Osteocyte (in vitro differentiated cells): ENCODE results near the gene STXBP2. TPM values are rescaled to one million over a fixed set of nuclear protein-coding genes. Genes with fewer than 3 reads are reported as not detected.

ENCODE experiments used
- DNase-seq: peaks from one replicate; pipeline ENCODE4 v3.0.0; 2021; ENCODE audit warnings: mixed read lengths; ENCODE audit not compliant: unreplicated experiment; ENCODE audit errors: extremely low spot score
- H3K27ac Mint-ChIP-seq: one replicate; pipeline ENCODE4 v1.8.0; 2021; ENCODE audit warnings: mild to moderate bottlenecking, mixed read lengths; ENCODE audit not compliant: unreplicated experiment
- H3K27me3 Mint-ChIP-seq: one replicate; pipeline ENCODE4 v1.8.0; 2021; ENCODE audit warnings: mixed read lengths; ENCODE audit not compliant: unreplicated experiment
- H3K36me3 Mint-ChIP-seq: one replicate; pipeline ENCODE4 v1.8.0; 2021; ENCODE audit warnings: mixed read lengths; ENCODE audit not compliant: unreplicated experiment
- H3K4me1 Mint-ChIP-seq: one replicate; pipeline ENCODE4 v1.8.0; 2021; ENCODE audit warnings: mixed read lengths; ENCODE audit not compliant: unreplicated experiment
- H3K4me3 Mint-ChIP-seq: one replicate; pipeline ENCODE4 v1.8.0; 2021; ENCODE audit warnings: mild to moderate bottlenecking, moderate library complexity, mixed read lengths; ENCODE audit not compliant: unreplicated experiment
- H3K9me3 Mint-ChIP-seq: one replicate; pipeline ENCODE4 v1.8.0; 2021; ENCODE audit warnings: mixed read lengths; ENCODE audit not compliant: unreplicated experiment
- total RNA-seq: library from RNA; stranded (reverse); gene quantifications from 2 replicates; pipeline ENCODE4 v1.2.1, GENCODE V29; 2021
- TF ChIP-seq, protein P1 (sequence below): fragments of 200-600 bp; sonication (generic); IDR thresholded peaks from 2 replicates; pipeline ENCODE4 v1.5.0; 2021; ENCODE audit warnings: antibody characterized with exemption, mild to moderate bottlenecking, moderate library complexity

STXBP2 gene
- total RNA-seq, 1 donor from 2014 or later = 13.6 TPM

DNA sequence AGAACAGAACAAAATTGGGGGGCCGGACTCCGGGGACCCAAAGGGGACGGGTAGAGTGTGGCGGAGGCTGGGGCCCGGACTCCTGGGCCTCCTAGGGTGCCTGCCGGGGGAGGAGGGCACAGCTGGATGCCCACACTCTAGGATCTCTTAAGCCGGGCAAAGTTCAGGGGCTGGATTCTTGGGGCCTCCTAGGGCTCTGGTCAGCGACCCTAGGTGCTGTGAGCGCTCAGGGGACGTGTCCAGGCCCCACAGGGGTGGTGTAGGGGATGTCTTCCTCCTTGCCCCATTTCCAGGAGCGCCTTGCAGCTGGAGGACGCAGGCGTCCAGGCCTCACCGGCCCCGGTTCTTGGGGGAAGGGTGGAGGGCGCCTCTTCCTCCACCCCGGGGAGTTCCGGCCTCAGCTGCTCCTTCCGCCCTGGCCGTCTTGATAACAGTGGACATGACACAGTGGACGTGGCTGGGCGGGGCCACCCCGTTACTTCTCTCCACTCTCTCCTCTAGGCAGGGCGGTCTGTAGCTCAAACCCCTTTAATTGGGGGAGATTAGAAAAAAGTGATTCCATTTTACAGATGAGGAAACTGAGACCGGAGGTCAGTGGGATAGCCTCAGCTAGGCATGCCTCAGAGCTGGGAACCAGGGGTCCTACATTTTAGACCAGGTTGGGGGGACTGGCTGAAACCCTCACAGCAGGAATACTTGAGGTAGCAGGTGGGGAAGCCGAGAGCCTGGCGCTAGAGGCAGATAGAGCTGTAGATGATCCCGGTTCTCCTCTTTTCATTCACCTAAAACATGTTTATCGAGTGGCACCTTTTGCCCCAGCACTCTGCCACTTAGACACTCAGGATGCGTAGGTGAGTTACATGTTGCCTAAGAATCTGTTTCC lies 705 bp downstream of the STXBP2 start:
- TF ChIP-seq, protein P1, sequence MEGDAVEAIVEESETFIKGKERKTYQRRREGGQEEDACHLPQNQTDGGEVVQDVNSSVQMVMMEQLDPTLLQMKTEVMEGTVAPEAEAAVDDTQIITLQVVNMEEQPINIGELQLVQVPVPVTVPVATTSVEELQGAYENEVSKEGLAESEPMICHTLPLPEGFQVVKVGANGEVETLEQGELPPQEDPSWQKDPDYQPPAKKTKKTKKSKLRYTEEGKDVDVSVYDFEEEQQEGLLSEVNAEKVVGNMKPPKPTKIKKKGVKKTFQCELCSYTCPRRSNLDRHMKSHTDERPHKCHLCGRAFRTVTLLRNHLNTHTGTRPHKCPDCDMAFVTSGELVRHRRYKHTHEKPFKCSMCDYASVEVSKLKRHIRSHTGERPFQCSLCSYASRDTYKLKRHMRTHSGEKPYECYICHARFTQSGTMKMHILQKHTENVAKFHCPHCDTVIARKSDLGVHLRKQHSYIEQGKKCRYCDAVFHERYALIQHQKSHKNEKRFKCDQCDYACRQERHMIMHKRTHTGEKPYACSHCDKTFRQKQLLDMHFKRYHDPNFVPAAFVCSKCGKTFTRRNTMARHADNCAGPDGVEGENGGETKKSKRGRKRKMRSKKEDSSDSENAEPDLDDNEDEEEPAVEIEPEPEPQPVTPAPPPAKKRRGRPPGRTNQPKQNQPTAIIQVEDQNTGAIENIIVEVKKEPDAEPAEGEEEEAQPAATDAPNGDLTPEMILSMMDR = no peak

DNA sequence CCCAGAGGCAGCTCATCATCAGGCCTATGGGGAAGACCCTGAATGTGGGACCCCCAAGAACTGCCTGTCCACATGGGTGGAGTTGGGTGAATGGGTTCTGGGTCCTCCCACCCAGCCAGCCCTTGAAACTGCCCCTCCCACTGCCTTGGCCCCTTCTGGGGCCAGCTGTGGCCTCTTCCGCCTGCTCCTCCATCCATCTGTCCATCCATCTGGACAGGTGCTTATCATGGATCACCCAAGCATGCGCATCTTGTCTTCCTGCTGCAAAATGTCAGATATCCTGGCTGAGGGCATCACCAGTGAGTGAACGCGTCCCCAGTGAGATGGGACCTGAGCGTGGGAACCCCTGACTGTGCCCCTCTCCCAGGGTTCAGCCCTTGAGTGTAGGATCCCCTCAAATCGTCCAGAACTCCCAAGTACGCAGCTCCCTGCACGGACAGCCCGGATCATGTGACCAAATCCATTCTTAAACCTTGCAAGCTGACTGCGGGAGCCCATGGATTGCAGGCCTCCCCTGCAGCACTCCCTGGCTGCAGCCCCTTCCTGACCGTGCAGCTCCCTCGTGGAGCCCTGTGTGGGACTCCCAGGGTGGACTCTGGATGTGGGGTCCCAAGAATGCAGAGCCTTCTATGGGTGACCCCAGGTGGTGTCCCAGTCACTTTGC lies 2.0 kb downstream of the STXBP2 start:
- no peaks in the 10 kb centered on the region for H3K4me1 Mint-ChIP-seq
- no peak overlapping the region for H3K27ac Mint-ChIP-seq
- H3K27me3 Mint-ChIP-seq = peaks cover 16% of the 10 kb centered on the region
- no peaks in the 10 kb centered on the region for H3K9me3 Mint-ChIP-seq
- H3K4me3 Mint-ChIP-seq = no peak overlapping the region
- TF ChIP-seq, protein P1 = no peak
- no peak for DNase-seq
- no peaks in the 10 kb centered on the region for H3K36me3 Mint-ChIP-seq

More for the DNA sequence above, 705 bp downstream of the STXBP2 start:
- Mint-ChIP-seq H3K27me3 (peaks cover 16% of the 10 kb centered on the region), H3K9me3 (no peaks in the 10 kb centered on the region), H3K27ac (no peak overlapping the region), H3K4me3 (peak overlapping the region; percentile 57), H3K4me1 (no peaks in the 10 kb centered on the region), H3K36me3 (no peaks in the 10 kb centered on the region)
- no peak for DNase-seq

DNA sequence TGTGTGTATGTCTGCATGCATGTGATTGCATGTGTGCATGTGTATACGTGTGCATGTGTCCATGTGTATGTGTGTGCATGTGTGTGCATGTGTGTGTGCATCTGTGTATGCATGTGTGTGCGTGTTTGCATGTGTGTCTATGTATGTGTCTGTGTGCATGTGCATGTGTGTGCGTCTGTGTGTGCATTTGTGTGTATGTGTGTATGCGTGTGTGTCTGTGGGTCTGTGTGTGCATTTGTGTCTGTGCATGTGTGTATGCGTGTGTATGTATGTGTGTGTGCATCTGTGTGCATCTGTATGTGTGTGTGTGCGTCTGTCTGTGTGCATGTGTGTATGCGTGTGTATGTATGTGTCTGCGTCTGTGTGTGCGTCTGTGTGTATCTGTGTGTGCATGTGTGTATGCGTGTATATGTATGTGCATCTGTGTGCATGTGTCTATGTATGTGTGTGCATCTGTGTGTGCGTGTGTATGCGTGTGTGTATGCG lies 3.0 kb downstream of the STXBP2 start:
- Mint-ChIP-seq H3K4me1 (no peaks in the 10 kb centered on the region), H3K27me3 (peaks cover 14% of the 10 kb centered on the region), H3K4me3 (no peak overlapping the region), H3K27ac (no peak overlapping the region), H3K36me3 (no peaks in the 10 kb centered on the region), H3K9me3 (no peaks in the 10 kb centered on the region)
- TF ChIP-seq, protein P1 = no peak
- no peak for DNase-seq

DNA sequence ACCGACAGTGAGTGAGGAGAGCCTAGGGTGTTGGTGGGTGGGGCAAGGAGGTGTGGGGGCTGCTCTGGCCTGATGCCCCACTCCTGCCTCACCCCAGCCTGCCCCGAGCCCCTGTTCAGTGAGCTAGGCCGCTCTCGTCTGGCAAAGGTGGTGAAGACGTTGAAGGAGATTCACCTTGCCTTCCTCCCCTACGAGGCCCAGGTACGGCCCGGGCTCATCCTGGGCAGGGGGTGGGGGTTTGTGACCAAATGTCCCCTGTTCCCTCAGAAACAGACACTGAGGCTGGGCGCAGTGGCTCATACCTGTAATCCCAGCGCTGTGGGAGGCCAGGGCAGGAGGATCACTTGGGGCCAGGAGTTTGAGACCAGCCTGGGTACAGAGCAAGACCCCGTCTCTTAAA lies 3.9 kb downstream of the STXBP2 start:
- TF ChIP-seq, protein P1 = no peak
- H3K4me3 Mint-ChIP-seq = no peak overlapping the region
- no peak for DNase-seq
- no peaks in the 10 kb centered on the region for H3K9me3 Mint-ChIP-seq
- H3K36me3 Mint-ChIP-seq = no peaks in the 10 kb centered on the region
- peaks cover 10% of the 10 kb centered on the region for H3K27me3 Mint-ChIP-seq
- H3K27ac Mint-ChIP-seq = no peak overlapping the region
- H3K4me1 Mint-ChIP-seq = no peaks in the 10 kb centered on the region
